Tibial nerve (tissue), 4 donors: ENCODE measurements around the gene MRPL20. TPM values are rescaled to one million over a fixed set of nuclear protein-coding genes. Genes with fewer than 3 reads are reported as not detected.
"Not testable (repeated sequence)": the region's sequence is repeated elsewhere in the genome, so short reads cannot be mapped to it uniquely, and the experiment has no call there.

Experiments used
- DNase-seq, 2 donors: peaks; one replicate each; pipeline ENCODE4 v3.0.0-alpha.2; 2019; ENCODE audit warnings: low spot score in 2 of 2
- H3K27ac ChIP-seq, 4 donors: fragments of 200-600 bp; sonication (generic) in 3 of 4; one replicate each; pipeline ENCODE4 v1.5.1; 2017 to 2019; ENCODE audit warnings: mild to moderate bottlenecking in 1 of 4
- H3K27me3 ChIP-seq, 2 donors: fragments of 200-600 bp; sonication (generic) in 1 of 2; one replicate each; pipeline versions ENCODE4 v1.5.1 to v1.6.0; 2017 to 2019
- H3K36me3 ChIP-seq, 3 donors: fragments of 200-600 bp; sonication (generic); one replicate each; pipeline ENCODE4 v1.5.1; 2018 to 2019
- H3K4me1 ChIP-seq, 4 donors: fragments of 200-600 bp; sonication (generic) in 3 of 4; one replicate each; pipeline ENCODE4 v1.5.1; 2017 to 2019
- H3K4me3 ChIP-seq, 4 donors: fragments of 200-600 bp; sonication (generic) in 3 of 4; one replicate each; pipeline ENCODE4 v1.5.1; 2017 to 2019; ENCODE audit warnings: mild to moderate bottlenecking in 1 of 4, moderate library complexity in 1 of 4
- H3K9me3 ChIP-seq, 4 donors: fragments of 200-600 bp; sonication (generic) in 3 of 4; one replicate each; pipeline ENCODE4 v1.5.1; 2017 to 2019
- CTCF ChIP-seq, 5 experiments: fragments of 200-600 bp in 3 of 5; fragments of 450-650 bp in 2 of 5; sonication (generic) in 3 of 5; IDR thresholded peaks; one replicate each; pipeline ENCODE4 v1.5.1; 2016 to 2019; ENCODE audit warnings: antibody characterized with exemption in 5 of 5, mild to moderate bottlenecking in 3 of 5, moderate library complexity in 2 of 5
- EP300 ChIP-seq, 2 donors: sonication (generic); formaldehyde crosslinking; IDR thresholded peaks; one replicate each; pipeline ENCODE4 v1.6.1; 2017; ENCODE audit warnings: antibody characterized with exemption in 2 of 2, mild to moderate bottlenecking in 1 of 2
- POLR2A ChIP-seq, 2 donors: fragments of 450-650 bp; IDR thresholded peaks; one replicate each; pipeline ENCODE4 v1.6.1; 2017; ENCODE audit warnings: antibody characterized with exemption in 2 of 2, mild to moderate bottlenecking in 2 of 2, moderate library complexity in 2 of 2
- WGBS, 2 donors: methylation state at CpG; one replicate each; pipeline ENCODE4 v1.1.5; 2018; 5-methylcytosine and 5-hydroxymethylcytosine counted together
- total RNA-seq, 4 donors: library from RNA; depleted of rRNA; stranded (reverse); fragments of >200 nt; gene quantifications; one replicate each; pipeline ENCODE4 v1.1.0, GENCODE V29; 2016

The MRPL20 gene
- total RNA-seq = 100 to 1,000 TPM in 3 of 4 donors, 10 to 100 TPM in 1; 84.9 to 165 (median 139) TPM

GRCh38 chr1:1406821-1407635, at the start of gene MRPL20:
MRPL20 (minus strand) TSS chr1:1407293; CDS start chr1:1407217, 76 bp downstream.
- 0% methylated on average over 49 to 76 of the region's 98 CpGs for WGBS, 2 donors
- Histone ChIP-seq H3K36me3 (peaks cover 0 to 47% (median 0%) of the 10 kb centered on the region in 3 donors), H3K9me3 (no peaks in the 10 kb centered on the region), H3K4me1 (peaks cover 4 to 65% (median 21%) of the 10 kb centered on the region in 4 donors), H3K4me3 (peak within 1 kb of the TSS; percentile 76 to 98 (median 88)), H3K27me3 (no peaks in the 10 kb centered on the region), H3K27ac (peak within 1 kb of the TSS; percentile 53 to 91 (median 86))
- DNase-seq = peak; percentile 88 to 90
- TF ChIP-seq EP300 (IDR thresholded peaks at IDR 0.05) (peak; percentile 82 to 98), POLR2A (IDR thresholded peaks at IDR 0.05) (peak; percentile 40 to 75), CTCF (IDR thresholded peaks at IDR 0.05) (peak in 1 of 5 experiments; percentile 28)

- 79 to 88% methylated on average over 14 to 15 of the region's 22 CpGs for WGBS, 2 donors
- H3K4me3 ChIP-seq, H3K9me3 ChIP-seq, DNase-seq, H3K27me3 ChIP-seq, H3K36me3 ChIP-seq, H3K27ac ChIP-seq, H3K4me1 ChIP-seq: not testable (repeated sequence)
Observed at GRCh38 chr1:1456683-1457255, 49.7 kb upstream of the MRPL20 start.

DNA sequence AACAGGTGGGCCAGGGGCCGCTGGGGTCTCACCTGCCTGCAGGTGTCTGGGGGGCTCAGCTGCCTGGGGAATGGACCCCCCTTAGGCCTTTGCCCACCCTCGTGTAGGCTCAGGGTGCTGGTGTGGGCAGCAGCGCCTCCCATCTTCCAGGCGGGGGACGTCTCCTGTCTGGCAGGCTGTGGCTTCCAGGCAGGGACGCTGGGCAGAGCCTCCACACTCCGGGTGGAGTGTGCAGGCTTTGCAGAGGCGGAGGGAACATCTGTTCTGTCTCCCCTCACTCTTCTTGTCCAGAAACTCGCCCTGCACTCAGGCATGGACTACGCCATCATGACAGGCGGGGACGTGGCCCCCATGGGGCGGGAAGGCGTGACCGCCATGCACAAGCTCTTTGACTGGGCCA, 48.8 kb upstream of the MRPL20 start:
- DNase-seq, H3K36me3 ChIP-seq, H3K4me3 ChIP-seq, H3K27me3 ChIP-seq, H3K9me3 ChIP-seq, H3K4me1 ChIP-seq, H3K27ac ChIP-seq: not testable (repeated sequence)
- WGBS, 2 donors = 100% methylated on average over 1 of the region's 15 CpGs; no CpG with 5 or more reads in 1 of the 2 donors

GRCh38 chr1:1455366-1455884, 48.3 kb upstream of the MRPL20 start:
- no peaks in the 10 kb centered on the region for H3K9me3 ChIP-seq
- no peak for DNase-seq
- H3K36me3 ChIP-seq = no peaks in the 10 kb centered on the region
- 88 to 94% methylated on average over 16 to 18 of the region's 30 CpGs for WGBS, 2 donors
- no peak overlapping the region for H3K27ac ChIP-seq
- no peaks in the 10 kb centered on the region for H3K4me1 ChIP-seq
- TF ChIP-seq CTCF (IDR thresholded peaks at IDR 0.05) (no peak), EP300 (IDR thresholded peaks at IDR 0.05) (no peak), POLR2A (IDR thresholded peaks at IDR 0.05) (no peak)
- H3K4me3 ChIP-seq = no peak overlapping the region
- H3K27me3 ChIP-seq = no peaks in the 10 kb centered on the region

DNA sequence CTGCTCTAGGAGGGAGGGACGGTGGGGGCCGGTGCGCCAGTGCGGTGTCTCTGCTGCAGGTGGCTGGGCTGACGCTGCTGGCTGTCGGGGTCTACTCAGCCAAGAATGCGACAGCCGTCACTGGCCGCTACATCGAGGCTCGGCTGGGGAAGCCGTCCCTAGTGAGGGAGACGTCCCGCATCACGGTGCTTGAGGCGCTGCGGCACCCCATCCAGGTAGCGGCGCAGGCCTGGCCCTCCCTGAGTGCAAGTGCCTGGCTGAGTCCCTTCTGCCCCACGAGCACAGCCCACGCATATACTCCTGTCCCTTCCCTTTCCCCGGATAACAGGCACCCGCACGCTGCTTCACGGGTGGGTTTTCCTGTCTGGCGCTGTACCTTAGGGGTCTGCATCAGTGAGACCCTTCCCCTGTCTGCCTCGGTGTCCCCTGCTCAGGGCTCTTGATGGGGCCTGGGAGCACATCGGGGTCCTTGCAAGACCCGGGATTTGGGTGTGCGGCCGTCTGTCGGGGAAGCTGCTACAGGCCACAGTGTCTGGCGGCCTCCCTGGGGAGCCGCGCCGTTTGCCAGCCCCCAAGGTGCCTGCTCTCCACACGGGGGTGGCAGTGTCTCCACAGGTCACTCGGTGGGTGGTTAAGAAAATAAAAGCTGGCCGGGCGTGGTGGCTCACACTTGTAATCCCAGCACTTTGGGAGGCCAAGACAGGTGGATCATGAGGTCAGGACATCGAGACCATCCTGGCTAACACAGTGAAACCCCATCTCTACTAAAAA, 47.4 kb upstream of the MRPL20 start:
- WGBS, 2 donors = 78 to 83% methylated on average over 11 to 34 of the region's 41 CpGs
- not testable (repeated sequence) for DNase-seq, H3K4me1 ChIP-seq, H3K36me3 ChIP-seq, H3K9me3 ChIP-seq, H3K27ac ChIP-seq, H3K27me3 ChIP-seq, H3K4me3 ChIP-seq

GRCh38 chr1:1452882-1453281, 45.8 kb upstream of the MRPL20 start:
- no peak for TF ChIP-seq POLR2A (IDR thresholded peaks at IDR 0.05)
- TF ChIP-seq CTCF (IDR thresholded peaks at IDR 0.05) = no peak
- no peak for TF ChIP-seq EP300 (IDR thresholded peaks at IDR 0.05)
- Histone ChIP-seq H3K4me1 (no peaks in the 10 kb centered on the region), H3K9me3 (no peaks in the 10 kb centered on the region), H3K4me3 (no peak overlapping the region), H3K27ac (no peak overlapping the region), H3K27me3 (no peaks in the 10 kb centered on the region), H3K36me3 (no peaks in the 10 kb centered on the region)
- WGBS, 2 donors = 90 to 91% methylated on average over 8 to 16 of the region's 16 CpGs
- DNase-seq = no peak

DNA sequence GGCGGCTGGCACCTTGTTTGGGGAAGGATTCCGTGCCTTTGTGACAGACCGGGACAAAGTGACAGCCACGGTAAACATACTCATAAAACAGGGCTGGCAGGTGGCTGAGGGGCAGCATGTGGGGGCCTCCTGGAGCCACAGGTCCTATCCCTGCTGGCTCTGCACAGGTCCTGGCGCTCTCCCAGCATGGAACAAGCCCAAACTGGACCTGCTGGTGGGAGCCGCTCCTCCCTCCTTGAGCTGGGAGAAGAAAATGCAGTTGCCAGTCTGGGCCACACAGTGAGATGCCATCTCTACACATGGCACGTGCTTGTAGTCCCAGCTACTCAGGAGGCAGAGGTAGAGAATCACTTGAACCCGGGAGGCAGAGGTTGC, 45.3 kb upstream of the MRPL20 start:
- not testable (repeated sequence) for H3K27ac ChIP-seq, DNase-seq, H3K27me3 ChIP-seq, H3K36me3 ChIP-seq, H3K4me1 ChIP-seq, H3K9me3 ChIP-seq, H3K4me3 ChIP-seq
- WGBS, 2 donors = 74 to 93% methylated on average over 2 to 8 of the region's 8 CpGs
